H1 (cell line): ENCODE measurements around the gene FKBP6. TPM values are rescaled to one million over a fixed set of nuclear protein-coding genes. Genes with fewer than 3 reads are reported as not detected.

ENCODE experiments used
- CTCF ChIA-PET: fragments of 300-600 bp; sonication (Branson Sonifier 250); formaldehyde crosslinking; loops from one replicate; lab custom pipeline; 2021; ENCODE audit not compliant: partially characterized antibody; lab: Charles Lee
- POLR2A ChIA-PET: fragments of 300-600 bp; sonication (Branson Sonifier 250); formaldehyde crosslinking; loops from one replicate; lab custom pipeline; 2021; ENCODE audit warnings: inconsistent platforms; ENCODE audit not compliant: partially characterized antibody; lab: Charles Lee
- DNase-seq, 2 experiments: peaks; one replicate each; pipeline versions ENCODE4 v3.0.0 to v3.0.0-alpha.2; 2010 to 2022; ENCODE audit warnings: low spot score in 2 of 2, low read depth in 1 of 2, mixed read lengths in 1 of 2
- FAIRE-seq: peaks from 2 replicates; lab custom pipeline; 2011; peaks lifted over from hg19 to GRCh38; lab: Jason Lieb, UNC
- H2AFZ ChIP-seq: 2 replicates; pipeline ENCODE4 v1.8.1; 2012; ENCODE audit warnings: low read length, inconsistent platforms
- H2AK5ac ChIP-seq: 2 replicates; pipeline ENCODE4 v1.6.1; 2013; ENCODE audit warnings: low read depth, low read length
- H2BK120ac ChIP-seq: replicated peaks from 2 replicates; pipeline ENCODE3; 2013; ENCODE audit warnings: low read depth, low read length, inconsistent platforms
- H2BK12ac ChIP-seq: 2 replicates; pipeline ENCODE4 v1.6.1; 2013; ENCODE audit warnings: low read depth, low read length
- H2BK15ac ChIP-seq: 2 replicates; pipeline ENCODE4 v1.6.1; 2013; ENCODE audit warnings: low read length
- H2BK20ac ChIP-seq: 2 replicates; pipeline ENCODE4 v1.6.1; 2013; ENCODE audit warnings: low read length
- H2BK5ac ChIP-seq: 2 replicates; pipeline ENCODE4 v1.6.1; 2013; ENCODE audit warnings: low read depth, low read length
- H3K14ac ChIP-seq: 2 replicates; pipeline ENCODE4 v1.6.1; 2013; ENCODE audit warnings: inconsistent platforms; ENCODE audit not compliant: insufficient read length
- H3K18ac ChIP-seq: 2 replicates; pipeline ENCODE4 v1.6.1; 2013; ENCODE audit warnings: low read length; ENCODE audit errors: extremely low read depth
- H3K23ac ChIP-seq: 2 replicates; pipeline ENCODE4 v1.6.1; 2013; ENCODE audit warnings: inconsistent platforms; ENCODE audit not compliant: insufficient read length
- H3K23me2 ChIP-seq: 2 replicates; pipeline ENCODE4 v1.6.1; 2013; ENCODE audit warnings: low read depth, low read length
- H3K27ac ChIP-seq: 2 replicates; pipeline ENCODE4 v1.6.1; 2011; ENCODE audit warnings: low read depth, low read length, inconsistent platforms
- H3K27me3 ChIP-seq, 4 experiments: replicated peaks in 1 of 4; 1 replicate in 1 of 4; 2 replicates in 3 of 4; pipeline versions ENCODE4 v1.6.1 to v1.8.1; 2011 to 2013; ENCODE audit warnings: low read length in 3 of 4, mild to moderate bottlenecking in 3 of 4, inconsistent platforms in 2 of 4, mixed read lengths in 2 of 4, moderate library complexity in 1 of 4; ENCODE audit not compliant: control insufficient read depth in 3 of 4, insufficient read depth in 3 of 4; ENCODE audit errors: extremely low read depth in 1 of 4
- H3K36me3 ChIP-seq, 4 experiments: 2 replicates each; pipeline versions ENCODE4 v1.6.1 to v1.8.1; 2011 to 2013; ENCODE audit warnings: mild to moderate bottlenecking in 4 of 4, low read length in 3 of 4, moderate library complexity in 2 of 4, control low read depth in 1 of 4, inconsistent platforms in 1 of 4; ENCODE audit not compliant: insufficient read depth in 4 of 4, control insufficient read depth in 2 of 4
- H3K4ac ChIP-seq: replicated peaks from 2 replicates; pipeline ENCODE3; 2013; ENCODE audit warnings: low read length, low read depth, mixed read lengths, inconsistent platforms; ENCODE audit not compliant: insufficient read length
- H3K4me1 ChIP-seq, 4 experiments: replicated peaks in 1 of 4; 1 replicate in 1 of 4; 2 replicates in 3 of 4; pipeline versions ENCODE4 v1.6.1 to v1.8.1; 2011 to 2013; ENCODE audit warnings: low read length in 3 of 4, inconsistent platforms in 2 of 4, mixed read lengths in 1 of 4; ENCODE audit not compliant: insufficient read depth in 4 of 4, control insufficient read depth in 3 of 4
- H3K4me2 ChIP-seq, 2 experiments: 2 replicates each; pipeline versions ENCODE4 v1.6.1 to v1.8.1; 2011 to 2013; ENCODE audit warnings: low read depth in 2 of 2, low read length in 2 of 2, control low read depth in 1 of 2, inconsistent platforms in 1 of 2, mild to moderate bottlenecking in 1 of 2; ENCODE audit not compliant: insufficient read depth in 1 of 2
- H3K4me3 ChIP-seq, 4 experiments: fragments of 200-600, 300-600 bp in 1 of 4; sonication (generic), shearing (Covaris generic), sonication (Bioruptor Twin) in 1 of 4; 2 replicates each; pipeline versions ENCODE4 v1.5.1 to v1.8.1; 2011 to 2016; ENCODE audit warnings: low read length in 4 of 4, low read depth in 3 of 4, control low read depth in 2 of 4, inconsistent platforms in 2 of 4, mild to moderate bottlenecking in 2 of 4, mixed read lengths in 1 of 4, moderate library complexity in 1 of 4; ENCODE audit not compliant: insufficient read depth in 2 of 4; ENCODE audit errors: extremely low read depth in 1 of 4
- H3K56ac ChIP-seq: replicated peaks from 2 replicates; pipeline ENCODE3; 2013; ENCODE audit warnings: low read depth, mild to moderate bottlenecking, mixed read lengths, low read length, inconsistent platforms; ENCODE audit not compliant: insufficient read length
- H3K79me1 ChIP-seq: 2 replicates; pipeline ENCODE4 v1.6.1; 2013; ENCODE audit warnings: low read depth, low read length, control low read depth
- H3K79me2 ChIP-seq, 2 experiments: 2 replicates each; pipeline versions ENCODE4 v1.6.1 to v1.8.1; 2012 to 2013; ENCODE audit warnings: low read length in 2 of 2, mild to moderate bottlenecking in 2 of 2, inconsistent platforms in 1 of 2; ENCODE audit not compliant: insufficient read depth in 2 of 2, control insufficient read depth in 1 of 2
- H3K9ac ChIP-seq, 4 experiments: replicated peaks in 1 of 4; 1 replicate in 1 of 4; 2 replicates in 3 of 4; pipeline versions ENCODE4 v1.6.1 to v1.8.1; 2011 to 2013; ENCODE audit warnings: low read depth in 3 of 4, low read length in 3 of 4, control low read depth in 2 of 4, mild to moderate bottlenecking in 2 of 4, moderate library complexity in 2 of 4, inconsistent platforms in 1 of 4; ENCODE audit errors: extremely low read depth in 1 of 4
- H3K9me3 ChIP-seq, 2 experiments: 2 replicates each; pipeline versions ENCODE4 v1.6.1 to v1.8.1; 2012 to 2013; ENCODE audit warnings: mild to moderate bottlenecking in 2 of 2, moderate library complexity in 2 of 2, control low read depth in 1 of 2, inconsistent platforms in 1 of 2, low read depth in 1 of 2, low read length in 1 of 2, mixed read lengths in 1 of 2; ENCODE audit not compliant: insufficient read depth in 2 of 2
- H4K20me1 ChIP-seq, 2 experiments: replicated peaks in 1 of 2; 2 replicates each; pipeline versions ENCODE3 to v1.8.1; 2011 to 2013; ENCODE audit warnings: inconsistent platforms in 2 of 2, low read length in 2 of 2, mild to moderate bottlenecking in 1 of 2; ENCODE audit not compliant: insufficient read depth in 2 of 2, control insufficient read depth in 1 of 2
- H4K5ac ChIP-seq: 2 replicates; pipeline ENCODE4 v1.6.1; 2013; ENCODE audit warnings: low read length, low read depth, mixed read lengths, inconsistent platforms; ENCODE audit not compliant: insufficient read length
- H4K8ac ChIP-seq: 2 replicates; pipeline ENCODE4 v1.8.0; 2013; ENCODE audit warnings: mild to moderate bottlenecking, moderate library complexity, low read length, inconsistent platforms; ENCODE audit not compliant: insufficient read depth; ENCODE audit errors: extremely low read depth
- H4K91ac ChIP-seq: replicated peaks from 2 replicates; pipeline ENCODE3; 2013; ENCODE audit warnings: low read length, mixed read lengths, inconsistent platforms; ENCODE audit not compliant: insufficient read length
- BACH1 ChIP-seq: IDR thresholded peaks from 2 replicates; pipeline ENCODE4 v1.6.1; 2012; ENCODE audit warnings: low read length, improper control_type of control experiment
- WGBS, 2 experiments: shearing (Covaris generic) in 1 of 2; methylation state at CpG; one replicate each; pipeline versions ENCODE4 v1.1.6 to v1.1.7; 2013 to 2015; ENCODE audit warnings: low lambda C conversion rate in 2 of 2, mixed read lengths in 2 of 2, inconsistent platforms in 1 of 2, low coverage in 1 of 2, missing lambda C conversion rate in 1 of 2; ENCODE audit not compliant: insufficient replicate concordance in 2 of 2, insufficient coverage in 1 of 2, insufficient read length in 1 of 2; ENCODE audit errors: extremely low coverage in 1 of 2, missing lambda C conversion rate in 1 of 2; 5-methylcytosine and 5-hydroxymethylcytosine counted together
- polyA plus RNA-seq, 7 experiments: library from polyadenylated mRNA; depleted of rRNA in 3 of 7; stranded (reverse) in 5 of 7; unstranded in 2 of 7; fragments of >200 nt in 5 of 7; fragments of 200-250 nt in 2 of 7; gene quantifications; 1 replicate in 5 of 7; 2 replicates in 1 of 7; 4 replicates in 1 of 7; pipeline versions ENCODE4 v1.2.1 to v1.2.3, GENCODE V29; 2011 to 2013; ENCODE audit warnings: missing spikeins in 2 of 7, mixed read lengths in 2 of 7
- total RNA-seq: library from RNA; stranded (reverse); fragmentation: NEBNext Ultra II Directional; extraction: Animal tissue kit (Norgen Biotek cat#: 25700); gene quantifications from 2 replicates; pipeline ENCODE4 v1.2.1, GENCODE V29; 2021

The FKBP6 gene
- total and polyA plus RNA-seq, 2 of the 8 experiments (the other 6 are each of a cell fraction or from before 2014, with no cell fraction given) = 0.14 to 0.19 TPM

DNA sequence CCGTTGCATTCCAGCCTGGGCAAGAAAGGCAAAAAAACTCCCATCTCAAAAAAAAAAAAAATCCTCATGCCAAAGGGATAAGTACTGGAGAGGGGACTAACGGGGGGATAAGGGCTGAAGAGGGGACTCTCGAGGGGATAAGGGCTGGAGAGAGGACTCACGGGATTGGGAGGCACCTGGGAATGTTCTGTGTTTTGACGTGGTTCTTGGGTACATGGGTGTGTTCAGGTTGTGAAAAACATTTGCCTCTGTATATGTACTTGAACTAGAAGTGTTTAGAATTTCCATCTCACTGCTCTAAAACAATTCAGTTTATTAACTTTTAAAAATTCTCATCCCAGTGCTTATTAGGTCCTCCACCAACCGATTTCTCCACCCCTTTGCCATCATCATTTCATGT is 4.5 kb downstream of the FKBP6 start:
- WGBS, 2 experiments = 84% methylated on average over 6 of the region's 6 CpGs; no CpG with 5 or more reads in 1 of the 2 experiments
- Histone ChIP-seq H2BK15ac (no peak overlapping the region), H2AK5ac (no peak overlapping the region), H3K9ac (no peak overlapping the region), H3K9me3 (no peaks in the 10 kb centered on the region), H2BK5ac (no peak overlapping the region), H4K5ac (no peak overlapping the region), H2AFZ (no peak overlapping the region), H3K18ac (no peak overlapping the region), H3K23me2 (no peaks in the 10 kb centered on the region), H4K91ac (no peak overlapping the region), H3K56ac (no peak overlapping the region), H2BK20ac (no peak overlapping the region), H3K27me3 (no peaks in the 10 kb centered on the region; a peak in 1 of 7 replicates), H4K8ac (no peak overlapping the region), H3K4ac (no peak overlapping the region), H3K14ac (no peak overlapping the region), H3K4me3 (no peak overlapping the region), H3K79me2 (no peaks in the 10 kb centered on the region), H4K20me1 (no peaks in the 10 kb centered on the region), H3K23ac (no peak overlapping the region), H3K79me1 (no peaks in the 10 kb centered on the region), H2BK12ac (peak overlapping the region; percentile 50; the same call in 1 of the 2 replicates), H3K4me1 (peaks cover 0 to 9% (median 5%) of the 10 kb centered on the region in 4 experiments; a peak in 6 of 7 replicates), H2BK120ac (no peak overlapping the region), H3K27ac (no peak overlapping the region), H3K36me3 (no peaks in the 10 kb centered on the region), H3K4me2 (no peak overlapping the region)
- DNase-seq (no peak), FAIRE-seq (no peak)
- CTCF ChIA-PET = interaction anchor here (3.2 to 6.9 kb wide), 2 partner anchors 11 to 119 kb away, joined by 14 to 36 read pairs; no protein-coding TSS in a partner anchor
- POLR2A ChIA-PET = interaction anchor here (1.3 to 1.5 kb wide), 2 partner anchors 8 to 9 kb away, joined by 4 to 5 read pairs; no protein-coding TSS in a partner anchor
- no peak for TF ChIP-seq BACH1
